PC-9 (cell line): ENCODE results near the gene RPS6KA3. TPM values are rescaled to one million over a fixed set of nuclear protein-coding genes. Genes with fewer than 3 reads are reported as not detected.

ENCODE experiments used
- BruUV-seq: library from RNA; stranded (reverse); fragments of 400-500 nt; replicated peaks from 2 replicates; lab custom pipeline; 2021; lab: Mats Ljungman, UMichigan
- CTCF ChIA-PET: fragments of 300-600 bp; sonication (Branson Sonifier 250); formaldehyde crosslinking; loops from one replicate; lab custom pipeline; 2022; ENCODE audit warnings: antibody characterized with exemption; lab: Charles Lee
- POLR2A ChIA-PET: fragments of 300-600 bp; sonication (Branson Sonifier 250); formaldehyde crosslinking; loops from one replicate; lab custom pipeline; 2022; ENCODE audit warnings: antibody characterized with exemption; ENCODE audit not compliant: unreplicated experiment; lab: Charles Lee
- DNase-seq, 2 experiments: peaks; one replicate each; pipeline versions ENCODE4 v3.0.0 to v3.0.0-alpha.2; 2015 to 2022; ENCODE audit warnings: mixed read lengths in 1 of 2
- H2AFZ ChIP-seq: fragments of 200-600 bp; sonication (generic); 2 replicates; pipeline ENCODE4 v1.8.1; 2017; ENCODE audit warnings: antibody characterized with exemption
- H3F3A ChIP-seq: fragments of 200-600 bp; sonication (generic); 2 replicates; pipeline ENCODE4 v1.8.1; 2017; ENCODE audit warnings: antibody characterized with exemption, mild to moderate bottlenecking, low read depth; ENCODE audit not compliant: insufficient read depth
- H3K27ac ChIP-seq: fragments of 200-600 bp; sonication (generic); 2 replicates; pipeline ENCODE4 v1.6.1; 2016; ENCODE audit warnings: mixed run types
- H3K27me3 ChIP-seq: fragments of 200-600 bp; sonication (generic); 2 replicates; pipeline ENCODE4 v1.6.1; 2016; ENCODE audit warnings: low read depth, mixed run types; ENCODE audit not compliant: insufficient read depth
- H3K36me3 ChIP-seq: fragments of 200-600 bp; sonication (generic); 2 replicates; pipeline ENCODE4 v1.6.1; 2016; ENCODE audit warnings: low read depth, mixed run types
- H3K4me1 ChIP-seq: fragments of 200-600 bp; sonication (generic); replicated peaks from 2 replicates; pipeline ENCODE4 v1.6.1; 2016; ENCODE audit warnings: mixed run types; ENCODE audit not compliant: insufficient read depth
- H3K4me2 ChIP-seq: fragments of 200-600 bp; sonication (generic); 2 replicates; pipeline ENCODE4 v1.6.1; 2017; ENCODE audit warnings: mixed run types
- H3K4me3 ChIP-seq: fragments of 200-600 bp; sonication (generic); 2 replicates; pipeline ENCODE4 v1.6.1; 2016; ENCODE audit warnings: mixed run types
- H3K79me2 ChIP-seq: fragments of 200-600 bp; sonication (generic); 2 replicates; pipeline ENCODE4 v1.6.1; 2017; ENCODE audit warnings: low read depth, mixed run types
- H3K9me2 ChIP-seq: fragments of 200-600 bp; sonication (generic); 2 replicates; pipeline ENCODE4 v1.8.1; 2017; ENCODE audit warnings: mild to moderate bottlenecking; ENCODE audit not compliant: insufficient read depth
- H3K9me3 ChIP-seq: fragments of 200-600 bp; sonication (generic); 2 replicates; pipeline ENCODE4 v1.8.1; 2016; ENCODE audit warnings: low read depth; ENCODE audit not compliant: insufficient read depth
- H4K20me1 ChIP-seq: fragments of 200-600 bp; sonication (generic); 2 replicates; pipeline ENCODE4 v1.8.1; 2017; ENCODE audit not compliant: insufficient read depth
- CTCF ChIP-seq: fragments of 200-600 bp; sonication (generic); conservative IDR thresholded peaks from 2 replicates; pipeline ENCODE4 v1.6.1; 2017; ENCODE audit warnings: mixed run types, antibody characterized with exemption, mild to moderate bottlenecking, moderate library complexity
- EZH2 ChIP-seq: fragments of 200-600 bp; sonication (generic); IDR thresholded peaks from 2 replicates; pipeline ENCODE4 v1.8.0; 2017; ENCODE audit warnings: antibody characterized with exemption, low read depth
- intact Hi-C: fragments of 100-400 bp; cut with micrococcal nuclease; formaldehyde crosslinking; loops from one replicate; pipeline ENCODE4 v1.10.0; 2022; ENCODE audit not compliant: unreplicated experiment
- total RNA-seq: library from RNA; stranded (reverse); gene quantifications from 2 replicates; pipeline ENCODE4 v1.2.3, GENCODE V29; 2021

RPS6KA3 gene
- total RNA-seq, 1 experiment from 2014 or later: 51.4 TPM

GRCh38 chrX:20221902-20222301 lies 44.8 kb downstream of the RPS6KA3 start:
- POLR2A ChIA-PET: no interaction called here
- Histone ChIP-seq H3K79me2 (no peaks in the 10 kb centered on the region), H3K36me3 (no peaks in the 10 kb centered on the region), H3K4me1 (peaks cover 13% of the 10 kb centered on the region), H3K4me2 (no peak overlapping the region), H3K27ac (no peak overlapping the region), H3F3A (no peaks in the 10 kb centered on the region), H3K4me3 (no peak overlapping the region), H2AFZ (no peak overlapping the region), H3K9me3 (no peaks in the 10 kb centered on the region), H3K27me3 (no peaks in the 10 kb centered on the region), H4K20me1 (no peaks in the 10 kb centered on the region; the same call in none of the 2 replicates), H3K9me2 (no peaks in the 10 kb centered on the region)
- intact Hi-C loops: no loop called here
- no peak for DNase-seq
- CTCF ChIA-PET: no interaction called here
- BruUV-seq: no TSS peak
- TF ChIP-seq CTCF (no peak), EZH2 (no peak)

- Histone ChIP-seq H3K27me3 (no peaks in the 10 kb centered on the region), H3K4me3 (no peak overlapping the region), H3K36me3 (no peaks in the 10 kb centered on the region), H2AFZ (no peak overlapping the region), H3F3A (no peaks in the 10 kb centered on the region), H3K4me2 (no peak overlapping the region), H3K79me2 (peaks cover 3% of the 10 kb centered on the region; the same call in 1 of the 2 replicates), H3K27ac (no peak overlapping the region), H3K9me3 (no peaks in the 10 kb centered on the region), H3K9me2 (no peaks in the 10 kb centered on the region), H3K4me1 (peaks cover 13% of the 10 kb centered on the region), H4K20me1 (no peaks in the 10 kb centered on the region; the same call in 1 of the 2 replicates)
- CTCF ChIA-PET: no interaction called here
- TF ChIP-seq CTCF (no peak), EZH2 (no peak)
- intact Hi-C loops: no loop called here
- POLR2A ChIA-PET: no interaction called here
- no peak for DNase-seq
- no TSS peak for BruUV-seq
Measured at GRCh38 chrX:20218836-20219505, 47.7 kb downstream of the RPS6KA3 start.

- H3K36me3 ChIP-seq: no peaks in the 10 kb centered on the region
- peaks cover 13% of the 10 kb centered on the region for H3K4me1 ChIP-seq
- intact Hi-C loops: no loop called here
- H3K27me3 ChIP-seq: no peaks in the 10 kb centered on the region
- DNase-seq: no peak
- CTCF ChIA-PET: no interaction called here
- TF ChIP-seq CTCF (no peak), EZH2 (no peak)
- no peak overlapping the region for H3K4me3 ChIP-seq
- H3K79me2 ChIP-seq: peaks cover 3% of the 10 kb centered on the region; the same call in 1 of the 2 replicates
- H3K4me2 ChIP-seq: 0 out of 2 replicates have a peak overlapping the region, but pooled peaks have one; percentile 2
- no peaks in the 10 kb centered on the region for H3K9me3 ChIP-seq
- POLR2A ChIA-PET: interaction anchor here (0.6 kb wide), 1 partner anchor 57 kb away, joined by 3 read pairs; no protein-coding TSS in a partner anchor
- no TSS peak for BruUV-seq
- H3F3A ChIP-seq: no peaks in the 10 kb centered on the region
- no peaks in the 10 kb centered on the region; the same call in 1 of the 2 replicates for H4K20me1 ChIP-seq
- peak overlapping the region; percentile 14; the same call in 1 of the 2 replicates for H3K27ac ChIP-seq
- H2AFZ ChIP-seq: no peak overlapping the region
- no peaks in the 10 kb centered on the region for H3K9me2 ChIP-seq
Measured at GRCh38 chrX:20217906-20218305, 48.8 kb downstream of the RPS6KA3 start.
